ENCODE measurements around the gene SARS2.

The SARS2 gene

GRCh38 chr19:38915329-38916321 is 14.9 kb downstream of the SARS2 start:
- no peak for DNase-seq

- DNase-seq = no peak
These were observed 16.6 kb downstream of the SARS2 start for GRCh38 chr19:38913958-38914357.

- no peak for DNase-seq
These were observed 17.7 kb downstream of the SARS2 start for GRCh38 chr19:38912600-38913514.

GRCh38 chr19:38911388-38912001 is 19.1 kb downstream of the SARS2 start:
- no peak for DNase-seq

- DNase-seq = no peak
These were observed 20.1 kb downstream of the SARS2 start for GRCh38 chr19:38910488-38910887.

GRCh38 chr19:38908911-38909310 is 21.7 kb downstream of the SARS2 start:
- DNase-seq = no peak

GRCh38 chr19:38907670-38908069 is 22.9 kb downstream of the SARS2 start:
- no peak for DNase-seq

- DNase-seq = no peak
These were observed 23.3 kb downstream of the SARS2 start for GRCh38 chr19:38907227-38907626.

- DNase-seq = no peak
These were observed 24.9 kb downstream of the SARS2 start for GRCh38 chr19:38905620-38906019.

GRCh38 chr19:38904581-38905539 is 25.7 kb downstream of the SARS2 start:
- DNase-seq = no peak

- no peak for DNase-seq
These were observed 28.9 kb downstream of the SARS2 start for GRCh38 chr19:38901683-38902082.

- DNase-seq = no peak
These were observed 29.8 kb downstream of the SARS2 start for GRCh38 chr19:38900743-38901190.

GRCh38 chr19:38900202-38900629 is 30.3 kb downstream of the SARS2 start:
- DNase-seq = peak in 1 of 2 experiments; percentile 81

- peak; percentile 100 for DNase-seq
These were observed 30.9 kb downstream of the SARS2 start, which contains the start of the genes NFKBIB and SIRT2 for GRCh38 chr19:38899447-38900201. Gene NFKBIB (plus strand): TSS chr19:38899969. CDS start chr19:38900033, 64 bp downstream. Gene SIRT2 (minus strand): TSS chr19:38899618. CDS start chr19:38899521, 97 bp downstream.

- DNase-seq = no peak
These were observed 31.6 kb downstream of the SARS2 start for GRCh38 chr19:38898788-38899446.

GRCh38 chr19:38894968-38895367 is 35.6 kb downstream of the SARS2 start:
- DNase-seq = no peak

- DNase-seq = no peak
These were observed 37.2 kb downstream of the SARS2 start for GRCh38 chr19:38893341-38893771.

GRCh38 chr19:38892841-38893240 is 37.7 kb downstream of the SARS2 start:
- DNase-seq = no peak

GRCh38 chr19:38891771-38892170 is 38.8 kb downstream of the SARS2 start:
- DNase-seq = no peak

GRCh38 chr19:38890686-38891085 is 39.9 kb downstream of the SARS2 start:
- DNase-seq = no peak
